Endothelial cell of umbilical vein (primary cell): ENCODE results near the gene SEH1L. TPM values are rescaled to one million over a fixed set of nuclear protein-coding genes. Genes with fewer than 3 reads are reported as not detected.

Experiments used
- BruUV-seq: library from RNA; stranded (reverse); fragments of 400-500 nt; replicated peaks from 2 replicates; lab custom pipeline; 2021; lab: Mats Ljungman, UMichigan
- CTCF ChIA-PET: fragments of 300-600, 350-600 bp; sonication (Branson Sonifier 250); formaldehyde crosslinking; loops from one replicate; lab custom pipeline; 2021; ENCODE audit warnings: antibody characterized with exemption, inconsistent platforms; lab: Charles Lee
- POLR2A ChIA-PET: fragments of 300-600, 350-600 bp; sonication (Branson Sonifier 250); formaldehyde crosslinking; loops from one replicate; lab custom pipeline; 2021; ENCODE audit warnings: antibody characterized with exemption, inconsistent platforms; lab: Charles Lee
- DNase-seq: peaks from one replicate; pipeline ENCODE4 v3.0.0-alpha.2; 2011; ENCODE audit warnings: low read depth, low spot score
- FAIRE-seq: peaks from 2 replicates; lab custom pipeline; 2011; peaks lifted over from hg19 to GRCh38; lab: Jason Lieb, UNC
- H2AFZ ChIP-seq: 2 replicates; pipeline ENCODE4 v1.6.0; 2012; ENCODE audit warnings: low read depth, low read length, control low read depth, inconsistent platforms
- H3K27ac ChIP-seq: 2 replicates; pipeline ENCODE4 v1.5.1; 2011; ENCODE audit warnings: low read depth, mild to moderate bottlenecking, control low read depth, low read length, moderate library complexity; ENCODE audit not compliant: insufficient read depth
- H3K27me3 ChIP-seq, 2 experiments: 2 replicates each; pipeline versions ENCODE4 v1.6.0 to v1.6.1; 2011; ENCODE audit warnings: low read length in 2 of 2, mixed read lengths in 1 of 2; ENCODE audit not compliant: control insufficient read depth in 2 of 2, insufficient read depth in 2 of 2
- H3K36me3 ChIP-seq, 2 experiments: 2 replicates in 1 of 2; 3 replicates in 1 of 2; pipeline ENCODE4 v1.5.1; 2011; ENCODE audit warnings: low read length in 2 of 2, mild to moderate bottlenecking in 1 of 2, moderate library complexity in 1 of 2; ENCODE audit not compliant: control insufficient read depth in 2 of 2, insufficient read depth in 2 of 2; ENCODE audit errors: extremely low read depth in 1 of 2
- H3K4me1 ChIP-seq: 3 replicates; pipeline ENCODE4 v1.5.1; 2011; ENCODE audit warnings: mild to moderate bottlenecking, low read length; ENCODE audit not compliant: control insufficient read depth, insufficient read depth; ENCODE audit errors: extremely low read depth
- H3K4me2 ChIP-seq: 2 replicates; pipeline ENCODE4 v1.6.1; 2011; ENCODE audit warnings: low read length, control low read depth, mixed read lengths; ENCODE audit not compliant: insufficient read depth
- H3K4me3 ChIP-seq, 3 experiments: fragments of 200-600 bp in 1 of 3; sonication (generic), shearing (Covaris generic) in 1 of 3; replicated peaks in 1 of 3; 2 replicates each; pipeline ENCODE4 v1.5.1; 2011 to 2016; ENCODE audit warnings: control low read depth in 3 of 3, low read length in 3 of 3, mild to moderate bottlenecking in 2 of 3, inconsistent platforms in 1 of 3, low read depth in 1 of 3, moderate library complexity in 1 of 3; ENCODE audit not compliant: insufficient read depth in 1 of 3
- H3K79me2 ChIP-seq: 2 replicates; pipeline ENCODE4 v1.6.0; 2012; ENCODE audit warnings: low read length, inconsistent platforms; ENCODE audit not compliant: control insufficient read depth, insufficient read depth
- H3K9ac ChIP-seq: replicated peaks from 2 replicates; pipeline ENCODE3; 2011; ENCODE audit warnings: low read length, control low read depth; ENCODE audit not compliant: insufficient read depth; ENCODE audit errors: extremely low read depth
- H3K9me1 ChIP-seq: replicated peaks from 3 replicates; pipeline ENCODE4 v1.6.0; 2011; ENCODE audit warnings: mild to moderate bottlenecking, low read length; ENCODE audit not compliant: control insufficient read depth, insufficient read depth; ENCODE audit errors: extremely low read depth
- H3K9me3 ChIP-seq: replicated peaks from 2 replicates; pipeline ENCODE4 v1.5.1; 2012; ENCODE audit warnings: low read length, inconsistent platforms; ENCODE audit not compliant: control insufficient read depth, insufficient read depth
- H4K20me1 ChIP-seq: replicated peaks from 2 replicates; pipeline ENCODE3; 2011; ENCODE audit warnings: mild to moderate bottlenecking, low read length; ENCODE audit not compliant: control insufficient read depth, insufficient read depth; ENCODE audit errors: extremely low read depth
- EZH2 ChIP-seq: IDR thresholded peaks from 2 replicates; pipeline ENCODE4 v1.6.1; 2012; ENCODE audit warnings: borderline replicate concordance, low read depth, mild to moderate bottlenecking, moderate library complexity, low read length, inconsistent platforms; ENCODE audit not compliant: severe bottlenecking
- FOS ChIP-seq: IDR thresholded peaks from 2 replicates; pipeline ENCODE4 v1.6.1; 2011; ENCODE audit warnings: mild to moderate bottlenecking, low read length, moderate library complexity, borderline replicate concordance; ENCODE audit not compliant: insufficient read depth
- GATA2 ChIP-seq: IDR thresholded peaks from 2 replicates; pipeline ENCODE4 v1.7.0; 2011; ENCODE audit warnings: low read depth, mild to moderate bottlenecking, moderate library complexity, mixed read lengths, low read length; ENCODE audit not compliant: insufficient read length, insufficient read depth
- JUN ChIP-seq: IDR thresholded peaks from 2 replicates; pipeline ENCODE4 v1.6.1; 2011; ENCODE audit warnings: borderline replicate concordance, low read depth; ENCODE audit not compliant: insufficient read length, insufficient read depth
- MYC ChIP-seq: IDR thresholded peaks from one replicate; pipeline ENCODE4 v1.6.1; 2011; ENCODE audit warnings: mild to moderate bottlenecking, low read depth, low read length
- POLR2A ChIP-seq: IDR thresholded peaks from 2 replicates; pipeline ENCODE4 v1.6.1; 2012; ENCODE audit warnings: low read depth, mild to moderate bottlenecking, control low read depth, low read length
- POLR2AphosphoS5 ChIP-seq: IDR thresholded peaks from 2 replicates; pipeline ENCODE4 v1.6.1; 2012; ENCODE audit warnings: low read depth, mild to moderate bottlenecking, control low read depth, low read length, moderate library complexity; ENCODE audit not compliant: insufficient read depth
- dilution Hi-C: fragments of 300-500 bp; cut with MboI; formaldehyde crosslinking; loops from one replicate; pipeline ENCODE4 v1.15.0; 2019; ENCODE audit warnings: low sequenced_read_pairs; ENCODE audit not compliant: extremely low pct_ligation_motif_present
- intact Hi-C: fragments of 100-400 bp; cut with micrococcal nuclease; formaldehyde crosslinking; loops from one replicate; pipeline ENCODE4 v1.10.0; 2022
- polyA plus RNA-seq, 4 experiments: library from polyadenylated mRNA; depleted of rRNA in 3 of 4; stranded (reverse) in 3 of 4; unstranded in 1 of 4; fragments of >200 nt; gene quantifications; 2 replicates each; pipeline versions ENCODE4 v1.2.1 to v1.2.3, GENCODE V29; 2011 to 2012; ENCODE audit warnings: missing spikeins in 1 of 4
- total RNA-seq: library from RNA; stranded (reverse); gene quantifications from 2 replicates; pipeline ENCODE4 v1.2.3, GENCODE V29; 2021
- TF ChIP-seq, protein P1 (sequence below): IDR thresholded peaks from 2 replicates; pipeline ENCODE4 v1.6.1; 2011; ENCODE audit not compliant: insufficient read depth, insufficient read length
- TF ChIP-seq, protein P2 (sequence below), 2 donors: IDR thresholded peaks; 1 replicate in 1 of 2; 2 replicates in 1 of 2; pipeline ENCODE4 v1.5.1; 2011; ENCODE audit warnings: low read length in 2 of 2, mild to moderate bottlenecking in 2 of 2, moderate library complexity in 2 of 2, control low read depth in 1 of 2, inconsistent platforms in 1 of 2, low read depth in 1 of 2; ENCODE audit not compliant: insufficient read depth in 1 of 2; ENCODE audit errors: extremely low read depth in 1 of 2

The SEH1L gene
- total and polyA plus RNA-seq, 2 donors (not counting 3 experiments of a cell fraction or from before 2014, with no cell fraction given), result 19.8 to 42.8 TPM

GRCh38 chr18:12922266-12922665, 25.5 kb upstream of the SEH1L start:
- Histone ChIP-seq H3K36me3 (no peaks in the 10 kb centered on the region), H3K9ac (no peak overlapping the region), H4K20me1 (no peaks in the 10 kb centered on the region), H2AFZ (no peak overlapping the region), H3K4me1 (no peaks in the 10 kb centered on the region), H3K9me3 (no peaks in the 10 kb centered on the region), H3K4me3 (no peak overlapping the region), H3K9me1 (no peaks in the 10 kb centered on the region), H3K27ac (no peak overlapping the region), H3K4me2 (no peak overlapping the region), H3K27me3 (peaks cover 0 to 7% of the 10 kb centered on the region in 2 experiments), H3K79me2 (no peaks in the 10 kb centered on the region)
- dilution Hi-C loops (no loop called here), intact Hi-C loops (no loop called here)
- FAIRE-seq, result no peak
- DNase-seq, result no peak
- no TSS peak for BruUV-seq
- CTCF ChIA-PET, result interaction anchor here (1.0 to 1.8 kb wide), 5 partner anchors 12 to 237 kb away, joined by 3 to 7 read pairs (median 6); partner anchors contain the start of gene PTPN2
- TF ChIP-seq, protein P1, sequence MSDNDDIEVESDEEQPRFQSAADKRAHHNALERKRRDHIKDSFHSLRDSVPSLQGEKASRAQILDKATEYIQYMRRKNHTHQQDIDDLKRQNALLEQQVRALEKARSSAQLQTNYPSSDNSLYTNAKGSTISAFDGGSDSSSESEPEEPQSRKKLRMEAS, result no peak
- TF ChIP-seq, protein P2, sequence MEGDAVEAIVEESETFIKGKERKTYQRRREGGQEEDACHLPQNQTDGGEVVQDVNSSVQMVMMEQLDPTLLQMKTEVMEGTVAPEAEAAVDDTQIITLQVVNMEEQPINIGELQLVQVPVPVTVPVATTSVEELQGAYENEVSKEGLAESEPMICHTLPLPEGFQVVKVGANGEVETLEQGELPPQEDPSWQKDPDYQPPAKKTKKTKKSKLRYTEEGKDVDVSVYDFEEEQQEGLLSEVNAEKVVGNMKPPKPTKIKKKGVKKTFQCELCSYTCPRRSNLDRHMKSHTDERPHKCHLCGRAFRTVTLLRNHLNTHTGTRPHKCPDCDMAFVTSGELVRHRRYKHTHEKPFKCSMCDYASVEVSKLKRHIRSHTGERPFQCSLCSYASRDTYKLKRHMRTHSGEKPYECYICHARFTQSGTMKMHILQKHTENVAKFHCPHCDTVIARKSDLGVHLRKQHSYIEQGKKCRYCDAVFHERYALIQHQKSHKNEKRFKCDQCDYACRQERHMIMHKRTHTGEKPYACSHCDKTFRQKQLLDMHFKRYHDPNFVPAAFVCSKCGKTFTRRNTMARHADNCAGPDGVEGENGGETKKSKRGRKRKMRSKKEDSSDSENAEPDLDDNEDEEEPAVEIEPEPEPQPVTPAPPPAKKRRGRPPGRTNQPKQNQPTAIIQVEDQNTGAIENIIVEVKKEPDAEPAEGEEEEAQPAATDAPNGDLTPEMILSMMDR (IDR thresholded peaks at IDR 0.05; ENCODE audit: extremely low read depth in 1 of 2, insufficient read depth in 1 of 2, low read depth in 1 of 2, low read length in 2 of 2), result no peak
- no peak for TF ChIP-seq GATA2
- no peak for TF ChIP-seq JUN
- POLR2A ChIA-PET, result no interaction called here

GRCh38 chr18:12924616-12925015, 23.2 kb upstream of the SEH1L start:
- FAIRE-seq (no peak), DNase-seq (no peak)
- H3K4me2 ChIP-seq, result no peak overlapping the region
- no peak overlapping the region for H3K27ac ChIP-seq
- H3K4me1 ChIP-seq, result no peaks in the 10 kb centered on the region
- intact Hi-C loops (no loop called here), dilution Hi-C loops (no loop called here)
- H4K20me1 ChIP-seq, result no peaks in the 10 kb centered on the region
- no peaks in the 10 kb centered on the region for H3K9me1 ChIP-seq
- no peak overlapping the region for H2AFZ ChIP-seq
- no peak overlapping the region for H3K4me3 ChIP-seq
- CTCF ChIA-PET, result interaction anchor here (0.5 to 1.7 kb wide), 2 partner anchors 10 to 171 kb away, joined by 3 to 8 read pairs; no protein-coding TSS in a partner anchor
- H3K79me2 ChIP-seq, result no peaks in the 10 kb centered on the region
- no TSS peak for BruUV-seq
- TF ChIP-seq JUN (no peak), POLR2A (no peak), GATA2 (no peak), POLR2AphosphoS5 (no peak), MYC (no peak), EZH2 (no peak), FOS (no peak)
- TF ChIP-seq, protein P2 (IDR thresholded peaks at IDR 0.05; ENCODE audit: extremely low read depth in 1 of 2, insufficient read depth in 1 of 2, low read depth in 1 of 2, low read length in 2 of 2), result no peak
- TF ChIP-seq, protein P1, result no peak
- no peaks in the 10 kb centered on the region for H3K9me3 ChIP-seq
- no peak overlapping the region for H3K9ac ChIP-seq
- peaks cover 0 to 10% of the 10 kb centered on the region in 2 experiments for H3K27me3 ChIP-seq
- H3K36me3 ChIP-seq, result no peaks in the 10 kb centered on the region
- POLR2A ChIA-PET, result no interaction called here
